ENCODE data around the gene FAAH. TPM values are rescaled to one million over a fixed set of nuclear protein-coding genes. Genes with fewer than 3 reads are reported as not detected.

Gene FAAH
- total RNA-seq, 3 donors from 2014 or later: 18.1 to 58.7 (median 38.3) TPM

- no peaks in the 10 kb centered on the region for H3K9me3 ChIP-seq
- no peak overlapping the region for H3K4me3 ChIP-seq
- no peaks in the 10 kb centered on the region for H3K36me3 ChIP-seq
- H3K27me3 ChIP-seq: peaks cover 0 to 18% of the 10 kb centered on the region in 2 donors
- DNase-seq (ENCODE audit: low spot score in 2 of 2): no peak
- TF ChIP-seq POLR2AphosphoS5 (IDR thresholded peaks at IDR 0.05) (no peak), POLR2A (IDR thresholded peaks at IDR 0.05) (no peak), CTCF (IDR thresholded peaks at IDR 0.05) (no peak)
- intact Hi-C loops (cut with DNase I; ENCODE audit: low total_unique reads): no loop called here
- no peak overlapping the region for H3K27ac ChIP-seq
- H3K4me1 ChIP-seq: no peaks in the 10 kb centered on the region
These were observed 51.7 kb downstream of the FAAH start for GRCh38 chr1:46445773-46446256.

DNA sequence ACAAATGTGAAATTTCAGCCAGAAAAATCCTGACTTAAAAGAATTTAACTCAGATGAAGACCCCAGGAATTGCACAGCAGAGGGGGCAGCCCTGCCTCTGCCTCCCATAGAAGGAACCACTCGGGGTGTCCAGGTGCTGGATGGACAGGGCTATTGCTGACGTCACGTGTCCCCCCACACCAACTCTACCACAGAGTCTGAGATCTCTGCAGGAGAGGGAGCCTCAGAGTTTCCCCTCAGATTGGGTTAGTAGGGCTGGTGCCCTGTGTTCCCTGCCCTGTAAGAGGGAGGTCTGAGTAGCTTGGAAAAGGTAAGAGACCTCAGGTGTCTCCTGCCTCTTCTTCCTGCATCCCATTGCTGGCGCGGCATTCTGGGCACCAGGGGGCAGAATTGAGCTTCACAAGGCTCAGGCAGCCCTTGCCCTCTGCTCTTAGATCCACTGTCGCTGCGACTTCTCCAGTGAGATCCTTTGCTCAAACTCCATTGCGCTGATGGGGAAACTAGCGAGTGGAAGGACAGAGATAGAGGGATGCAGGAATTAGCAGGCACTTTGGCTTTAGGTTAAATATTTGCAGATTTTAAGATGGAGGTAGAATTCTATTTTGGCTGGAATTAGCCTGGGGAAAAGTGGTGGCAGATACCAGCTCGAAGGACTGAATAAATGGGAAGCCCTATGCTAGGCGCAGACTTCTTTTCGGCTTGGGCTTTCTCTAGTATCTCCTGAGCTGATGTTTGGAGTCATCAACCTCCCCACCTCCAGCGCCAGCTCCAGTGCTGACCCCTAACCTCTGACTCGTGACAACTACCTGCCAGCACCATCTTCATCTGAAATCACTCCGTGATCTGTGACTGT lies 52.8 kb downstream of the FAAH start:
- H3K4me3 ChIP-seq: no peak overlapping the region
- peaks cover 0 to 18% of the 10 kb centered on the region in 2 donors for H3K27me3 ChIP-seq
- H3K36me3 ChIP-seq: no peaks in the 10 kb centered on the region
- no peak overlapping the region for H3K27ac ChIP-seq
- TF ChIP-seq CTCF (IDR thresholded peaks at IDR 0.05) (peak; percentile 32 to 77 (median 68)), POLR2A (IDR thresholded peaks at IDR 0.05) (no peak)
- H3K4me1 ChIP-seq: no peaks in the 10 kb centered on the region
- peak; percentile 67 to 82 for DNase-seq (ENCODE audit: low spot score in 2 of 2)
- intact Hi-C loops (cut with DNase I; ENCODE audit: low total_unique reads): loop anchor here (1.0 kb wide), 1 partner anchor 23 kb away; no protein-coding TSS in a partner anchor
- no peaks in the 10 kb centered on the region for H3K9me3 ChIP-seq

DNA sequence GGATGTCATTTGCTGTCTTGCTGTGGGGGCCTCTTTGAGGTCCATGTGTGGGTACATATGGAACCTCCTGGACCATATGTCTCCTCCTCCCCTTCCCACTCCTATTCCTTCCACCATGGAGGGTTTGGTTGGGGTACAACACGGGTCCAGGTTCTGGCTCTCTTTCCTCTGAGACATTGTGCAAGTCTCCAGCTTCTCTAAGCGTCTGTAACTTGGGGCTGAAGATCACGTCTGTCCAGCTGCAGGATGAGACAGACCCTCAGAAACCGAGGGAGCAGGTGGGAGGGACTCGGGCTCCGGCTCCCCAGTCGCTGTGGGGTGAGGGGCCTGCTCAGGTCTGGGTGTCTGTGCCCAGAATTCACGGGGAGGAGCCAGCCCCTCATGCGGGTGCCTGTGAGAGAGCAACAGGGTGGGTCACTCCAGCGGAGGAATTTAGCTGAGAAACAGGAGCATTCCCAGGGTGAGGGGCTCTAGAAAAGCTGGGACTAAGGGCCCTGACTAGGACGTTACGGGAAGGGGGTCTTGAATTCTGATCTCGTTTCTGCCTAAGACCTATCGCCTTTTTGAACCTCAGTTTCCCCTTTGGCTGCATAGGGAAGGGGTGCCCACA lies 53.5 kb downstream of the FAAH start:
- Histone ChIP-seq H3K27me3 (peaks cover 0 to 18% of the 10 kb centered on the region in 2 donors), H3K27ac (no peak overlapping the region), H3K36me3 (no peaks in the 10 kb centered on the region), H3K4me3 (peak overlapping the region; percentile 36 to 63 (median 39)), H3K9me3 (no peaks in the 10 kb centered on the region), H3K4me1 (no peaks in the 10 kb centered on the region)
- TF ChIP-seq CTCF (IDR thresholded peaks at IDR 0.05) (no peak), POLR2A (IDR thresholded peaks at IDR 0.05) (no peak), POLR2AphosphoS5 (IDR thresholded peaks at IDR 0.05) (no peak)
- intact Hi-C loops (cut with DNase I; ENCODE audit: low total_unique reads): loop anchor here (1.0 kb wide), 1 partner anchor 23 kb away; no protein-coding TSS in a partner anchor
- no peak for DNase-seq (ENCODE audit: low spot score in 2 of 2)

- Histone ChIP-seq H3K36me3 (no peaks in the 10 kb centered on the region), H3K27me3 (peaks cover 0 to 18% of the 10 kb centered on the region in 2 donors), H3K4me3 (peak overlapping the region; percentile 36 to 63 (median 39)), H3K9me3 (no peaks in the 10 kb centered on the region), H3K4me1 (no peaks in the 10 kb centered on the region), H3K27ac (no peak overlapping the region)
- intact Hi-C loops (cut with DNase I; ENCODE audit: low total_unique reads): no loop called here
- no peak for TF ChIP-seq POLR2AphosphoS5 (IDR thresholded peaks at IDR 0.05)
- DNase-seq (ENCODE audit: low spot score in 2 of 2): no peak
These were observed 54.2 kb downstream of the FAAH start for GRCh38 chr1:46448109-46448911.

Measured in breast epithelium (tissue), 4 donors.